Hepatocyte (in vitro differentiated cells): ENCODE measurements around the gene ADAM10. TPM values are rescaled to one million over a fixed set of nuclear protein-coding genes. Genes with fewer than 3 reads are reported as not detected.
A peak's percentile ranks its signal among the peaks of the same experiment; 100 is the strongest.

Source experiments
- DNase-seq: peaks from one replicate; pipeline ENCODE4 v3.0.0-alpha.2; 2016; ENCODE audit warnings: low spot score
- H2AFZ ChIP-seq: fragments of 200-600 bp; sonication (generic); 2 replicates; pipeline ENCODE4 v1.6.0; 2016; ENCODE audit warnings: antibody characterized with exemption, mild to moderate bottlenecking
- H3K27ac ChIP-seq: fragments of 200-600 bp; sonication (generic); 2 replicates; pipeline ENCODE4 v1.5.1; 2016; ENCODE audit warnings: mild to moderate bottlenecking
- H3K27me3 ChIP-seq: fragments of 200-600 bp; sonication (generic); 2 replicates; pipeline ENCODE4 v1.6.1; 2016
- H3K36me3 ChIP-seq: fragments of 200-600 bp; sonication (generic); replicated peaks from 2 replicates; pipeline ENCODE4 v1.5.1; 2016; ENCODE audit warnings: low read depth; ENCODE audit not compliant: insufficient read depth
- H3K4me1 ChIP-seq: fragments of 200-600 bp; sonication (generic); 2 replicates; pipeline ENCODE4 v1.5.1; 2016; ENCODE audit warnings: mild to moderate bottlenecking, moderate library complexity; ENCODE audit not compliant: insufficient read depth
- H3K4me2 ChIP-seq: fragments of 200-600 bp; sonication (generic); 2 replicates; pipeline ENCODE4 v1.6.0; 2016
- H3K4me3 ChIP-seq: fragments of 200-600 bp; sonication (generic); 2 replicates; pipeline ENCODE4 v1.5.1; 2016; ENCODE audit warnings: mild to moderate bottlenecking
- H3K79me2 ChIP-seq: fragments of 200-600 bp; sonication (generic); 2 replicates; pipeline ENCODE4 v1.6.0; 2017; ENCODE audit warnings: mild to moderate bottlenecking
- H3K9me2 ChIP-seq: fragments of 200-600 bp; sonication (generic); replicated peaks from 2 replicates; pipeline ENCODE4 v1.6.0; 2017; ENCODE audit warnings: mild to moderate bottlenecking; ENCODE audit not compliant: insufficient read depth
- H3K9me3 ChIP-seq: fragments of 200-600 bp; sonication (generic); 2 replicates; pipeline ENCODE4 v1.5.1; 2016; ENCODE audit warnings: low read depth, mild to moderate bottlenecking
- H4K20me1 ChIP-seq: fragments of 200-600 bp; sonication (generic); 2 replicates; pipeline ENCODE4 v1.6.0; 2016; ENCODE audit warnings: mild to moderate bottlenecking; ENCODE audit not compliant: insufficient read depth, poor library complexity, severe bottlenecking
- EZH2 ChIP-seq: fragments of 200-600 bp; sonication (generic); IDR thresholded peaks from 2 replicates; pipeline ENCODE4 v1.6.1; 2016; ENCODE audit warnings: antibody characterized with exemption, mild to moderate bottlenecking, borderline replicate concordance
- EZH2phosphoT487 ChIP-seq: fragments of 200-600 bp; sonication (generic); IDR thresholded peaks from one replicate; pipeline ENCODE4 v1.6.1; 2018; ENCODE audit warnings: antibody characterized with exemption, mild to moderate bottlenecking, low read depth, moderate library complexity; ENCODE audit not compliant: unreplicated experiment, severe bottlenecking
- WGBS: methylation state at CpG from one replicate; pipeline ENCODE4 v1.1.6; 2016; ENCODE audit warnings: low lambda C conversion rate; ENCODE audit errors: missing lambda C conversion rate; 5-methylcytosine and 5-hydroxymethylcytosine counted together
- polyA plus RNA-seq: library from polyadenylated mRNA; unstranded; fragments of >200 nt; fragmentation: Nextera tagmentation; extraction: Ambion mirVana; gene quantifications from 2 replicates; pipeline ENCODE4 v1.2.1, GENCODE V29; 2016
- total RNA-seq: library from RNA; depleted of rRNA; stranded (reverse); fragments of >200 nt; gene quantifications from 2 replicates; pipeline ENCODE4 v1.2.3, GENCODE V29; 2014
- TF ChIP-seq, protein P1 (sequence below): fragments of 200-600 bp; sonication (generic); IDR thresholded peaks from 2 replicates; pipeline ENCODE4 v1.5.1; 2016; ENCODE audit warnings: antibody characterized with exemption, mild to moderate bottlenecking; ENCODE audit not compliant: poor library complexity

ADAM10 gene
- total and polyA plus RNA-seq, 2 experiments from 2014 or later, result 112 to 163 TPM

DNA sequence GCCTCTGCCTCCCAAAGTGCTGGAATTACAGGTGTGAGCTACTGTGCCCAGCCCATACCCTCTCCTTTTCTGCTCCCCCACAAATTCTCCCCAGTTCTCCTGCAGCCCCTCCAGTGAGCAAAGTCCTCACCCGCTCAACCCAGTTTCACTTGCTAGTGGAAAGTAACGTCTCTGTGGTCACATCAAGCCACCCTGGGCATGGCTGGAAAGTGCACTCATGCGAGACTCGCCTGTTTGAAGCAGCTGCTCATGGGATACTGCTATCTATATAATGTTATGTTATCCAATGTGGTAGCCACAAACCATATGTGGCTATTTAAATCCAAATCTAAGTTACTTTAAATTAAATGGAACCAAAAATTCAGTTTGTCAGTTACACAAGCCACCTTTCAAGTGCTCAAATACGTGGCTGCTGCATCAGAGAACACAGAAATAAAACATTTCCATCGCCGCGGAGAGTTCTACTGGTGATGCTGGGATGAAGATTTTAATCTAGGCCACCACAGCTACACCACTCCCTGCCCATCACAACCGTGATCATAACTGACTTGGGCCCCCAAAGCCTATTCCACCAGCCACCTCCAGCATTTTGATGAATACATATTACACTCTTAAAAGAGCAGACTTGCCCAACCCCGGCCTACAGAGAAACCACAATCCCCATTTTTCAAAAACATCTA, 198.3 kb downstream of the ADAM10 start:
- no peaks in the 10 kb centered on the region for H3K27me3 ChIP-seq
- no peaks in the 10 kb centered on the region for H3K9me3 ChIP-seq
- no peaks in the 10 kb centered on the region for H3K36me3 ChIP-seq
- no peak overlapping the region for H3K4me3 ChIP-seq
- peaks cover 29% of the 10 kb centered on the region for H3K4me1 ChIP-seq
- no peaks in the 10 kb centered on the region for H3K79me2 ChIP-seq
- 84% methylated on average over 10 of the region's 10 CpGs for WGBS
- H3K4me2 ChIP-seq, result peak overlapping the region; percentile 39
- no peak for TF ChIP-seq EZH2
- no peak for TF ChIP-seq EZH2phosphoT487
- TF ChIP-seq, protein P1, sequence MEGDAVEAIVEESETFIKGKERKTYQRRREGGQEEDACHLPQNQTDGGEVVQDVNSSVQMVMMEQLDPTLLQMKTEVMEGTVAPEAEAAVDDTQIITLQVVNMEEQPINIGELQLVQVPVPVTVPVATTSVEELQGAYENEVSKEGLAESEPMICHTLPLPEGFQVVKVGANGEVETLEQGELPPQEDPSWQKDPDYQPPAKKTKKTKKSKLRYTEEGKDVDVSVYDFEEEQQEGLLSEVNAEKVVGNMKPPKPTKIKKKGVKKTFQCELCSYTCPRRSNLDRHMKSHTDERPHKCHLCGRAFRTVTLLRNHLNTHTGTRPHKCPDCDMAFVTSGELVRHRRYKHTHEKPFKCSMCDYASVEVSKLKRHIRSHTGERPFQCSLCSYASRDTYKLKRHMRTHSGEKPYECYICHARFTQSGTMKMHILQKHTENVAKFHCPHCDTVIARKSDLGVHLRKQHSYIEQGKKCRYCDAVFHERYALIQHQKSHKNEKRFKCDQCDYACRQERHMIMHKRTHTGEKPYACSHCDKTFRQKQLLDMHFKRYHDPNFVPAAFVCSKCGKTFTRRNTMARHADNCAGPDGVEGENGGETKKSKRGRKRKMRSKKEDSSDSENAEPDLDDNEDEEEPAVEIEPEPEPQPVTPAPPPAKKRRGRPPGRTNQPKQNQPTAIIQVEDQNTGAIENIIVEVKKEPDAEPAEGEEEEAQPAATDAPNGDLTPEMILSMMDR, result no peak
- H2AFZ ChIP-seq, result peak overlapping the region; percentile 22
- DNase-seq, result no peak
- H3K27ac ChIP-seq, result peak overlapping the region; percentile 72
- no peaks in the 10 kb centered on the region for H3K9me2 ChIP-seq
- H4K20me1 ChIP-seq, result no peaks in the 10 kb centered on the region

DNA sequence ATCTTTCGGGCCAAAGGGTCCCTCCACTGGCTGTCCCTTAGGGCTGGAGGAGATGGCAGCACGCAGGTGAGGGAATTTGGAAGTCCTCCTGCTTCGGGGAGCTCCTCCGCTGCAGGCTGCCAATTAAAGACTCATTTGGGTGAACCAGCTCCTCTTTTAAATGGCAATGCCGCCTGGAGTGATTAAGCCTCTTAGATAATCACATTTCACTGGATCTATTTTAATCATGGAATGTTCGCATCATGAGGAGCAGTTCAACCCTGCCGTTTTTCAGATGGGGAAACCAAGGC, 199.8 kb downstream of the ADAM10 start:
- Histone ChIP-seq H3K4me3 (no peak overlapping the region), H3K36me3 (no peaks in the 10 kb centered on the region), H3K27ac (peak overlapping the region; percentile 11), H3K4me1 (peaks cover 29% of the 10 kb centered on the region), H3K9me3 (no peaks in the 10 kb centered on the region), H4K20me1 (no peaks in the 10 kb centered on the region), H3K27me3 (no peaks in the 10 kb centered on the region), H3K4me2 (peak overlapping the region; percentile 2), H3K79me2 (no peaks in the 10 kb centered on the region), H3K9me2 (no peaks in the 10 kb centered on the region), H2AFZ (no peak overlapping the region)
- DNase-seq, result no peak
- TF ChIP-seq EZH2 (no peak), EZH2phosphoT487 (no peak)
- TF ChIP-seq, protein P1, result no peak
- 83% methylated on average over 7 of the region's 7 CpGs for WGBS

DNA sequence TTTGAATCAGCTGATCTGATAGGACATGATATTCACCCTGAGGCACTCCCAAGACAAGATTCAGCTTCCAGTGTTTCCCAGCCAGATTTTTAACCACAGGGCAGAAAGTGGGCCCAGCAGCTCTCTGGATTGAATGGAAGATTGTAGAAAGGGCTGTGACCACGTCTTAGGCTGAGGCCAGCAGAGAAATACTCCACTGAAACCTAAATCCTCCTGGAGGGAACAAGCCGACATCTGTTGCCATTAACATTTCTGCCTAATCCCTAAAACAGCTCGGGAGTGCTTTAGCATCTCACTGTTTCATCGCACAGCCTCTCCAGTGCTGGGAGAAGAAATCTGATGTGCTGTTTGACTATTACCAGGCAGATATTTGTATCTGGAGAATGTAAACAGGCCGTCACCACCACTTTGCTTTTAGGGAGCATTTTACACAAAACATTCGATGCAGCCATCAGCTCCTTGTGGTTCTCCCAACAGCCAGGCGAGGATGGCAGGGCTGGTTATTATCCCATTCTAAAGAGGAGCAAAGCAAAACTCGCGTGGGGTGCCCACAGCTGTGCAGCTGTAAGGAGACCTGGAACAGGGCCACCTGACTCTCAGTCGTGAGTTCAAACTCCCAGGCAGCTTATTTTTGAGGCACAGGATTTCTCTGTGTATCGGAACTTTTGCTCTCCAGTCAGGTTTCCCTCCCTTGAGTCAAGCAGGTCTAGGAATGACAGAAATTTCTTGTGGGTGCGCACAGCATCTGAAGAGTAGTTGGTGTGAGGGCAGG, 200.3 kb downstream of the ADAM10 start:
- H3K9me3 ChIP-seq, result no peaks in the 10 kb centered on the region
- H2AFZ ChIP-seq, result no peak overlapping the region
- 43% methylated on average over 12 of the region's 12 CpGs for WGBS
- TF ChIP-seq EZH2phosphoT487, result no peak
- no peak for TF ChIP-seq EZH2
- TF ChIP-seq, protein P1, result no peak
- peak; percentile 53 for DNase-seq
- H3K4me1 ChIP-seq, result peaks cover 29% of the 10 kb centered on the region
- H3K36me3 ChIP-seq, result no peaks in the 10 kb centered on the region
- H3K27me3 ChIP-seq, result no peaks in the 10 kb centered on the region
- no peaks in the 10 kb centered on the region for H3K79me2 ChIP-seq
- no peaks in the 10 kb centered on the region for H3K9me2 ChIP-seq
- H3K4me3 ChIP-seq, result no peak overlapping the region
- H3K27ac ChIP-seq, result peak overlapping the region; percentile 47
- H4K20me1 ChIP-seq, result no peaks in the 10 kb centered on the region
- H3K4me2 ChIP-seq, result peak overlapping the region; percentile 15
